AG09309 (cell line): Measurements from ENCODE around the gene LHFPL3.

Source experiments
- DNase-seq: peaks from one replicate; pipeline ENCODE4 v3.0.0-alpha.2; 2010; ENCODE audit warnings: low read depth
- H3K4me3 ChIP-seq: 2 replicates; pipeline ENCODE4 v1.5.1; 2011; ENCODE audit warnings: mild to moderate bottlenecking, low read depth, low read length, moderate library complexity; ENCODE audit not compliant: control insufficient read depth
- TF ChIP-seq, protein P1 (sequence below): IDR thresholded peaks from 2 replicates; pipeline ENCODE4 v1.5.1; 2011; ENCODE audit warnings: mild to moderate bottlenecking, low read depth, low read length, inconsistent platforms; ENCODE audit not compliant: insufficient read depth, control insufficient read depth; ENCODE audit errors: missing control alignments

The LHFPL3 gene

DNA sequence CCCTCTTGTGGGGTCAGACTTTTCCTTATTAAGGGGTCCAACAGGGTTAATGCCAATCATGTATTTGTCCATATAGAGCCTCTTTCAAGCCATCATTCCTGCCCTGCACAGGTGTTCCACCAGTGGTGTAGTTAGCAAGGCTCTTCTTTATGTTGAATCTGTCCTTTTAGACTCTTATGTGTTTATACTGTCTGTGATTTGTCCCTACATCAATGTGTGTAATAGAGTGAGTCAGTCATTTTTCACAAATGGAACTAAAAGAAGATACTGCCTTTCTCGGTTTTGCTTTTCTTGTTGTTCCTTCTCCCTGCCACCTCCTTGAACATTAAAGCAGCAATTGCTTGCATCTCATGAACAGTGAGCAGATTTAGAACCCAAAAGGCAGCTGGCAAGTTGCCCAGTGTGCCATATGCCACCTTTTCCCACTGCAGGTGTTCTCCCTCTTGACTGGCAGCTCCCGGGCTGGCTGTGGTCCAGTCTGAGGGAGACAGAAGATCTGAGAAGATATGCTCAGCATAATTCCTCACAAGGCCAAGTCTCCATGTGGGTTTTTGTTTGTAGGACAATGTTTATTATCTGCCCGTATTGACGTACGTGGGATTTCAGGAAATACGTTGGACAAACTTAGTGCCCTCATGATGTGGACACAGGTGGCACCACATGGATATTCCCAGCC is 154.1 kb downstream of the LHFPL3 start:
- TF ChIP-seq, protein P1, sequence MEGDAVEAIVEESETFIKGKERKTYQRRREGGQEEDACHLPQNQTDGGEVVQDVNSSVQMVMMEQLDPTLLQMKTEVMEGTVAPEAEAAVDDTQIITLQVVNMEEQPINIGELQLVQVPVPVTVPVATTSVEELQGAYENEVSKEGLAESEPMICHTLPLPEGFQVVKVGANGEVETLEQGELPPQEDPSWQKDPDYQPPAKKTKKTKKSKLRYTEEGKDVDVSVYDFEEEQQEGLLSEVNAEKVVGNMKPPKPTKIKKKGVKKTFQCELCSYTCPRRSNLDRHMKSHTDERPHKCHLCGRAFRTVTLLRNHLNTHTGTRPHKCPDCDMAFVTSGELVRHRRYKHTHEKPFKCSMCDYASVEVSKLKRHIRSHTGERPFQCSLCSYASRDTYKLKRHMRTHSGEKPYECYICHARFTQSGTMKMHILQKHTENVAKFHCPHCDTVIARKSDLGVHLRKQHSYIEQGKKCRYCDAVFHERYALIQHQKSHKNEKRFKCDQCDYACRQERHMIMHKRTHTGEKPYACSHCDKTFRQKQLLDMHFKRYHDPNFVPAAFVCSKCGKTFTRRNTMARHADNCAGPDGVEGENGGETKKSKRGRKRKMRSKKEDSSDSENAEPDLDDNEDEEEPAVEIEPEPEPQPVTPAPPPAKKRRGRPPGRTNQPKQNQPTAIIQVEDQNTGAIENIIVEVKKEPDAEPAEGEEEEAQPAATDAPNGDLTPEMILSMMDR, result no peak
- no peak overlapping the region for H3K4me3 ChIP-seq
- DNase-seq, result no peak

DNA sequence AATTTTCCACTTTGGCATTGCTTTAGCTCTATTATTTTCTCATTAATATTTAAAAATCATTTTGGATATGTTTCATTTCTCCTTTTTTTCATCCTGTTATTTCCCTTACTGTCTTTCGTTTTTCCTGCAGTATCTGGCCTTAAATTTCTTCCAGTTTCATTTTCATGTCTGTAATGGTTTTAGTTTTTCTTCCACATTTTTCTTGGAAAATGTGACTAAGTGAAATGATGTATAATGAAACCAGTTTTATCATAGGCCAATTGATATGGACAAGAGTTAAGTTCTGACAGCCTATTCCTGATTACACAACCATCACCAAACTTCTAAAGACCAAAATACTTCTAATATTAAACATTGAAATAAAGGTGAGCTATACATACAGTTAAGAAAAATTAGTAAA is 158.5 kb downstream of the LHFPL3 start:
- H3K4me3 ChIP-seq, result no peak overlapping the region
- DNase-seq, result no peak
- TF ChIP-seq, protein P1, result no peak

DNA sequence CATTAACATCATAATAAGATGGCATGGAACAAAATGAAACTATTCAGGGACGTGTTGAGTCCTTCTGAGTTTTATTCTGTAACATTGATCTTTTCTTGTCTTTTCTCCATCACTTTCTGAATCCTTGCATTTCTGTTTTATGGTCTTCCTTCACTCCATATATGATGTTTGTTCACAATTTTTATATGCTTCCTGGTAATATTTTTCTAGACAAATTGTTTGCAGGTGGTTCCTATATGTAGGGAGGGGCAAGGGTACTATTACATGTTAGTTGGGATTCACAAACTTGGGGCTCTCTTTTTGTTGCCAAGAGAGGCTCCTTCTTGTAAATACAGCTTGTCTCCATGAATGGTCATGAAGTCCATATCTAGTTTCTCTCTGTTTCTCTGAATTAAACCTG is 159.2 kb downstream of the LHFPL3 start:
- TF ChIP-seq, protein P1, result no peak
- no peak overlapping the region for H3K4me3 ChIP-seq
- no peak for DNase-seq

DNA sequence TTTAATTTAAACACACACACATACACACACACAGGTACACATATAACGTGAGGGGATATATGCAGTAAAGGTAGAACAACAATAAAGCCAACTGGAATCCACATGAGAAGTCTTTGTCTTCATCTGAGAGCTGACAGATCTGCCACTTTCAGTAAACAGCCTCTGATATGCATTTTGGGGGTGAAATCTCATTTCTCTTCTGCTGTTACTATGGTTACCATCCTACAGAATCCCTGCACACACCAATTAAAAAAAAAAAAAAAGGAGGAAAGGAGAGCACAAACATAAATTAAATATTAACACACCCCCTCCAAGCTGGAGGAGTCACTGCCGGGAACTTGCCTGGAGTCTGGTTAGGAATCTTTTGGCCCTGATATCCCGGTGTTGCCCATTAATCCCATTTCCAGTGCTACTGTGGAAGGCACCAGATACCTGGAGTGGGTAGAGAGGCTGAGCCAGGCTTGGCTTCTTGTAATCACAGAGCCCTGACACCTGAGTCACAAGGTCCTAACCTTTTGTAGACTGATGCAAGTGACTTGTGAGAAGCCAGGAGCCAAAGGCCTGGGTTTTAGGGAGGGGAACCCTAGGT is 169.1 kb downstream of the LHFPL3 start:
- TF ChIP-seq, protein P1, result no peak
- no peak overlapping the region for H3K4me3 ChIP-seq
- no peak for DNase-seq

DNA sequence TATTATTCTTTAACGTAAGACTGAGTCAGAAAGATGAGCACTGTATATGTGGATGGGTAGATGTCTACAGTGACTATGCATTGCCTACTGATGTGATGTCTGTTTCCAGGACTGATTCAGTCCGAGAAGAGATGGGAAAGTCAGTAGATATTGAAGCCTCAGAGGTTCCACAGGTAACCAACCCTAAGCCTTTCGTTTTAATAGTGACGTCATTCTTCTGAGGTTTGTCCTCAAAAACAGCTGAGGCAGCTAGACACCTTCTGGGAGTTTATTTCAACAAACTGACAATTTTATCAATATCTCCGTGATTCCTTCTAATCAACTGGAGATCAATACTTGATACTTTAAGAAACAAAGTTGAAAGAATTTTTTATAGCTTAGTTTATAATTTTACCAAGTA is 171.6 kb downstream of the LHFPL3 start:
- TF ChIP-seq, protein P1, result no peak
- no peak overlapping the region for H3K4me3 ChIP-seq
- DNase-seq, result no peak

DNA sequence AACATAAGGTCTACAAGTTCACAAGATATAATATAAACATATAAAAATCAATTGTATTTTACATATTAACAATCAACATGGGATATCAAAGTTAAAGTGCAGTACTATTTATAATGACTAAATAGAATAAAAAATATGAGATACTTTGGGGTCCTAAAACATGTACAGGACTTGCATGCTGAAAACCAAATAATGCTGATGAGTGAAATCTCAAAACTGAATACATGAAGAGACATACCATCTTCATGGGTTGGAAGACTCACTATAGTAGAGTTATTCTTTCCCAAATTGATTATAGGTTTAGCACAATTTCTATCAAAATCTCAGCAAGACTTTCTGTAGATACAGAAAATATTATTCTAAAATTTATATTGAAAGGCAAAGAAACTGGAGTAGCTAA is 181.5 kb downstream of the LHFPL3 start:
- DNase-seq, result no peak
- TF ChIP-seq, protein P1, result no peak

More for the DNA sequence above, 181.5 kb downstream of the LHFPL3 start:
- no peak overlapping the region for H3K4me3 ChIP-seq
